CD14-positive monocyte (primary cell): ENCODE data around the gene KIF21B. TPM values are rescaled to one million over a fixed set of nuclear protein-coding genes. Genes with fewer than 3 reads are reported as not detected.

Source experiments
- DNase-seq, 3 donors: peaks; one replicate each; pipeline ENCODE4 v3.0.0-alpha.2; 2011 to 2022
- H2AFZ ChIP-seq: 2 replicates; pipeline ENCODE4 v1.6.0; 2012; ENCODE audit warnings: mild to moderate bottlenecking, low read depth, low read length, inconsistent platforms; ENCODE audit not compliant: insufficient read depth, poor library complexity, severe bottlenecking
- H3K27ac ChIP-seq, 2 donors: 1 replicate in 1 of 2; 2 replicates in 1 of 2; pipeline ENCODE4 v1.5.1; 2012 to 2013; ENCODE audit warnings: low read length in 2 of 2, control low read depth in 1 of 2, inconsistent platforms in 1 of 2, low read depth in 1 of 2, mild to moderate bottlenecking in 1 of 2
- H3K27me3 ChIP-seq, 2 donors: one replicate each; pipeline versions ENCODE4 v1.6.0 to v1.6.1; 2011 to 2013; ENCODE audit warnings: low read length in 2 of 2; ENCODE audit not compliant: control insufficient read depth in 2 of 2, insufficient read depth in 2 of 2
- H3K36me3 ChIP-seq, 2 donors: replicated peaks in 1 of 2; 1 replicate in 1 of 2; 2 replicates in 1 of 2; pipeline versions ENCODE4 v1.5.1 to v1.6.1; 2012 to 2013; ENCODE audit warnings: low read length in 2 of 2, control low read depth in 1 of 2, inconsistent platforms in 1 of 2, mild to moderate bottlenecking in 1 of 2; ENCODE audit not compliant: insufficient read depth in 2 of 2, control insufficient read depth in 1 of 2
- H3K4me1 ChIP-seq, 2 donors: 1 replicate in 1 of 2; 2 replicates in 1 of 2; pipeline versions ENCODE4 v1.5.1 to v1.6.1; 2012 to 2013; ENCODE audit warnings: low read length in 2 of 2, control low read depth in 1 of 2, inconsistent platforms in 1 of 2, mild to moderate bottlenecking in 1 of 2, moderate library complexity in 1 of 2; ENCODE audit not compliant: insufficient read depth in 2 of 2, control insufficient read depth in 1 of 2
- H3K4me2 ChIP-seq: replicated peaks from 2 replicates; pipeline ENCODE3; 2012; ENCODE audit warnings: low read length, moderate library complexity, mild to moderate bottlenecking; ENCODE audit not compliant: poor library complexity, severe bottlenecking; ENCODE audit errors: extremely low read depth
- H3K4me3 ChIP-seq, 3 experiments: fragments of 200-600 bp in 1 of 3; sonication (generic) in 1 of 3; replicated peaks in 1 of 3; 1 replicate in 2 of 3; 2 replicates in 1 of 3; pipeline ENCODE4 v1.5.1; 2011 to 2013; ENCODE audit warnings: low read length in 3 of 3, mild to moderate bottlenecking in 3 of 3, control low read depth in 2 of 3, low read depth in 2 of 3, inconsistent platforms in 1 of 3, moderate library complexity in 1 of 3
- H3K79me2 ChIP-seq: 2 replicates; pipeline ENCODE4 v1.6.0; 2012; ENCODE audit warnings: mild to moderate bottlenecking, control low read depth, inconsistent platforms, low read length, moderate library complexity; ENCODE audit not compliant: insufficient read depth
- H3K9ac ChIP-seq: 2 replicates; pipeline ENCODE4 v1.6.0; 2017; ENCODE audit warnings: low read length, mild to moderate bottlenecking; ENCODE audit not compliant: insufficient read depth, poor library complexity, severe bottlenecking
- H3K9me3 ChIP-seq, 2 donors: replicated peaks in 1 of 2; 1 replicate in 1 of 2; 2 replicates in 1 of 2; pipeline versions ENCODE4 v1.5.1 to v1.6.1; 2012 to 2013; ENCODE audit warnings: low read length in 2 of 2, control low read depth in 1 of 2; ENCODE audit not compliant: control insufficient read depth in 1 of 2, insufficient read depth in 1 of 2
- H4K20me1 ChIP-seq: 2 replicates; pipeline ENCODE4 v1.6.0; 2012; ENCODE audit warnings: mild to moderate bottlenecking, low read length, control low read depth, moderate library complexity; ENCODE audit not compliant: insufficient read depth
- H3K27ac Mint-ChIP-seq, 7 donors: one replicate each; pipeline ENCODE4 v1.8.0; 2020; ENCODE audit warnings: mild to moderate bottlenecking in 7 of 7, mixed read lengths in 7 of 7, moderate library complexity in 6 of 7, inconsistent platforms in 2 of 7
- H3K27me3 Mint-ChIP-seq, 3 donors: one replicate each; pipeline ENCODE4 v1.8.0; 2021 to 2022; ENCODE audit warnings: low read depth in 3 of 3, mild to moderate bottlenecking in 3 of 3, mixed read lengths in 3 of 3, moderate library complexity in 3 of 3, inconsistent platforms in 1 of 3
- H3K36me3 Mint-ChIP-seq, 2 donors: one replicate each; pipeline ENCODE4 v1.8.0; 2020; ENCODE audit warnings: mixed read lengths in 2 of 2, inconsistent platforms in 1 of 2, mild to moderate bottlenecking in 1 of 2
- H3K4me1 Mint-ChIP-seq: one replicate; pipeline ENCODE4 v1.8.0; 2020; ENCODE audit warnings: mild to moderate bottlenecking, mixed read lengths
- H3K4me3 Mint-ChIP-seq, 2 donors: one replicate each; pipeline ENCODE4 v1.8.0; 2020; ENCODE audit warnings: mild to moderate bottlenecking in 2 of 2, mixed read lengths in 2 of 2, moderate library complexity in 1 of 2
- H3K9me3 Mint-ChIP-seq, 7 donors: one replicate each; pipeline ENCODE4 v1.8.0; 2020 to 2022; ENCODE audit warnings: mixed read lengths in 7 of 7, mild to moderate bottlenecking in 6 of 7, moderate library complexity in 6 of 7, inconsistent platforms in 2 of 7
- CTCF ChIP-seq: fragments of 200-600 bp; IDR thresholded peaks from one replicate; pipeline ENCODE4 v1.8.0; 2022; ENCODE audit warnings: antibody characterized with exemption, mild to moderate bottlenecking
- WGBS: methylation state at CpG from one replicate; pipeline ENCODE4 v1.1.5; 2013; ENCODE audit warnings: missing lambda C conversion rate; ENCODE audit not compliant: insufficient coverage; 5-methylcytosine and 5-hydroxymethylcytosine counted together
- intact Hi-C, 2 donors: fragments of 100-400 bp; cut with micrococcal nuclease; formaldehyde crosslinking; loops; one replicate each; pipeline versions ENCODE4 v1.15.0 to v1.15.1; 2023
- polyA plus RNA-seq, 3 donors: library from polyadenylated mRNA; depleted of rRNA in 1 of 3; unstranded in 2 of 3; stranded (reverse) in 1 of 3; fragments of 300-500 nt in 2 of 3; fragments of >200 nt in 1 of 3; fragmentation: Illumina TruSeq in 2 of 3; gene quantifications; 1 replicate in 2 of 3; 2 replicates in 1 of 3; pipeline ENCODE4 v1.2.3, GENCODE V29; 2012 to 2021

Gene KIF21B
- polyA plus RNA-seq, 3 donors = 0.18 to 9.8 (median 0.30) TPM

DNA sequence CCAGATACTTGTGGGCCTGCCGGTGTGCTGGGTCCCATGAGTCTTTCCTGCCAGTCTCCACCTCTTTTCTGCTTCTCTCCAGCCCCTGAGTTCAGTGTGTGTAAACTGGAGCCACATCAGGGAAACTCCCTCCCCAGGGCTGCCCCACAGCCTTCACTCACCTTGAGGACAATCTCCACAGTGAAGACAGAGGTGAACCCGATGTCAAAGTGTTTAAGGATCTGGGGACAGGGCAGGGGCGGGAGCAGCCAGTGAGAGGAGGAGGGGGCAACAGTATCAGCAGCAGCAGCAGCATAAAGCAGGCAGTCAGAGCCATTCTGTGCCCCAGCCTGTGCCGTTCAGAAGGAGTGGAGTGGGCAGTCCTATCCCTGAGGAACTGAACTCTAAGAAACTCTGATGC lies 45.5 kb upstream of the KIF21B start:
- no peak for TF ChIP-seq CTCF
- Histone ChIP-seq H3K9me3 (no peaks in the 10 kb centered on the region), H4K20me1 (no peaks in the 10 kb centered on the region), H3K9ac (no peak overlapping the region), H3K4me2 (no peak overlapping the region), H3K27ac (no peak overlapping the region), H3K79me2 (no peaks in the 10 kb centered on the region), H3K4me3 (no peak overlapping the region), H3K27me3 (no peaks in the 10 kb centered on the region), H3K36me3 (no peaks in the 10 kb centered on the region), H3K4me1 (no peaks in the 10 kb centered on the region), H2AFZ (no peak overlapping the region)
- Mint-ChIP-seq H3K27me3 (peaks cover 2 to 3% (median 3%) of the 10 kb centered on the region in 3 donors), H3K4me3 (no peak overlapping the region), H3K9me3 (peaks cover 0 to 3% (median 0%) of the 10 kb centered on the region in 7 donors), H3K4me1 (no peaks in the 10 kb centered on the region), H3K36me3 (no peaks in the 10 kb centered on the region), H3K27ac (no peak overlapping the region)
- 89% methylated on average over 4 of the region's 4 CpGs for WGBS
- intact Hi-C loops = no loop called here
- no peak for DNase-seq

DNA sequence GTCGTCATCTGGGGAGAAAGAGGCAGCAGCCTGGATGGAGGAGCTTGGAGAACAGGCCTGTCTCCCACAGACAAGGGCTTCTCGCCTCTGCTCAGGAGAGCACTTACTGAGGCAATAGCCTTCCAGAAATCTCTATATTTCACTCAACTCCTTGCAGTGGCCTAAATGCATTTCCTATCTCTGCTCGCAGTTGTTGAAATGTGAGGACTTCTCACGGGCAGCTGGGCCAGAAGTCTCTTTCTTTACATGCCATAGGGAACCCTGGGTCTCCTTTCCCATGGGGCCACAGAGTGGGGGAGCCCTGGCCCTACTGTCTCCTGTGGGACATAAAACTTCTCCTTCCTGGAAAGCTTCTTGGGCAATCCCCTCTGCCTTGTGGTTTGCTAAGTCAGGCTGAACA lies 43.5 kb upstream of the KIF21B start:
- peaks cover 2 to 6% (median 3%) of the 10 kb centered on the region in 3 donors for H3K27me3 Mint-ChIP-seq
- no peak overlapping the region for H3K27ac Mint-ChIP-seq

More for the DNA sequence above, 43.5 kb upstream of the KIF21B start:
- DNase-seq = no peak
- Mint-ChIP-seq H3K9me3 (peaks cover 0 to 3% (median 0%) of the 10 kb centered on the region in 7 donors), H3K36me3 (no peaks in the 10 kb centered on the region), H3K4me1 (no peaks in the 10 kb centered on the region), H3K4me3 (no peak overlapping the region)
- Histone ChIP-seq H3K9ac (no peak overlapping the region), H3K4me2 (no peak overlapping the region), H2AFZ (no peak overlapping the region), H4K20me1 (no peaks in the 10 kb centered on the region), H3K79me2 (no peaks in the 10 kb centered on the region), H3K4me3 (no peak overlapping the region), H3K9me3 (no peaks in the 10 kb centered on the region), H3K36me3 (no peaks in the 10 kb centered on the region), H3K4me1 (no peaks in the 10 kb centered on the region), H3K27me3 (no peaks in the 10 kb centered on the region), H3K27ac (no peak overlapping the region)
- no peak for TF ChIP-seq CTCF
- 100% methylated on average over 1 of the region's 4 CpGs for WGBS
- intact Hi-C loops = no loop called here
